Activated naive CD4-positive, alpha-beta T cell treated with anti-CD3 and anti-CD28 coated beads, Interleukin-2, amount 50 U/mL, for 72 hours (primary cell): ENCODE measurements around the gene BTAF1. TPM values are rescaled to one million over a fixed set of nuclear protein-coding genes. Genes with fewer than 3 reads are reported as not detected.
A peak's percentile ranks its signal among the peaks of the same experiment; 100 is the strongest.

Experiments
- ATAC-seq, 2 donors: fragments of 150-1000 bp; cut with Tn5 transposase; 2 replicates each; pipeline ENCODE4 v1.10.0; 2021; ENCODE audit warnings: mild to moderate bottlenecking in 2 of 2, moderate library complexity in 2 of 2
- DNase-seq, 2 donors: peaks; one replicate each; pipeline ENCODE4 v3.0.0; 2021 to 2022; ENCODE audit warnings: low spot score in 2 of 2
- H3K27ac Mint-ChIP-seq, 2 donors: one replicate each; pipeline ENCODE4 v1.8.0; 2022; ENCODE audit warnings: mild to moderate bottlenecking in 2 of 2, mixed read lengths in 2 of 2
- H3K36me3 Mint-ChIP-seq, 2 donors: one replicate each; pipeline ENCODE4 v1.8.0; 2022; ENCODE audit warnings: mixed read lengths in 2 of 2
- H3K9me3 Mint-ChIP-seq, 2 donors: one replicate each; pipeline ENCODE4 v1.8.0; 2022; ENCODE audit warnings: mixed read lengths in 2 of 2
- total RNA-seq, 2 donors: library from RNA; stranded (reverse); gene quantifications; one replicate each; pipeline ENCODE4 v1.2.3, GENCODE V29; 2022

BTAF1 gene
- total RNA-seq, 2 donors from 2014 or later, result 72.9 to 74.2 TPM

GRCh38 chr10:91897421-91897820 is 26.1 kb upstream of the BTAF1 start:
- H3K9me3 Mint-ChIP-seq, result no peaks in the 10 kb centered on the region
- DNase-seq (no peak), ATAC-seq (no peak)
- no peak overlapping the region for H3K27ac Mint-ChIP-seq
- H3K36me3 Mint-ChIP-seq, result no peaks in the 10 kb centered on the region

- peak; percentile 99 to 100 for ATAC-seq
- Mint-ChIP-seq H3K36me3 (no peaks in the 10 kb centered on the region), H3K27ac (peak overlapping the region; percentile 62 to 81), H3K9me3 (no peaks in the 10 kb centered on the region)
- DNase-seq, result peak in 1 of 2 donors; percentile 49
These were observed 21.5 kb upstream of the BTAF1 start for GRCh38 chr10:91901784-91902677.

- Mint-ChIP-seq H3K9me3 (no peaks in the 10 kb centered on the region), H3K36me3 (no peaks in the 10 kb centered on the region), H3K27ac (no peak overlapping the region)
- DNase-seq (no peak), ATAC-seq (no peak)
These were observed 16.5 kb upstream of the BTAF1 start for GRCh38 chr10:91907033-91907594.

GRCh38 chr10:91907914-91908336 is 15.6 kb upstream of the BTAF1 start:
- ATAC-seq (no peak), DNase-seq (no peak)
- Mint-ChIP-seq H3K9me3 (no peaks in the 10 kb centered on the region), H3K27ac (peak overlapping the region in 1 of 2 donors; percentile 27), H3K36me3 (no peaks in the 10 kb centered on the region)

- Mint-ChIP-seq H3K36me3 (no peaks in the 10 kb centered on the region), H3K27ac (peak overlapping the region; percentile 44 to 81), H3K9me3 (no peaks in the 10 kb centered on the region)
- ATAC-seq (peak; percentile 87 to 92), DNase-seq (peak; percentile 75 to 80)
These were observed 15.0 kb upstream of the BTAF1 start for GRCh38 chr10:91908337-91909116.

GRCh38 chr10:91909117-91909677 is 14.4 kb upstream of the BTAF1 start, which contains the start of gene FGFBP3:
TSS of gene FGFBP3 (minus strand) at chr10:91909486. CDS start at chr10:91908969, 517 bp downstream.
- ATAC-seq, result peak; percentile 45 to 49

GRCh38 chr10:91910467-91910866 is 13.1 kb upstream of the BTAF1 start:
- no peaks in the 10 kb centered on the region for H3K9me3 Mint-ChIP-seq
- H3K27ac Mint-ChIP-seq, result no peak overlapping the region
- DNase-seq (no peak), ATAC-seq (no peak)
- H3K36me3 Mint-ChIP-seq, result no peaks in the 10 kb centered on the region

More at GRCh38 chr10:91909117-91909677, 14.4 kb upstream of the BTAF1 start, which contains the start of gene FGFBP3:
- DNase-seq, result peak in 1 of 2 donors; percentile 43
- H3K9me3 Mint-ChIP-seq, result no peaks in the 10 kb centered on the region
- H3K36me3 Mint-ChIP-seq, result no peaks in the 10 kb centered on the region
- peak within 1 kb of the TSS; percentile 44 to 81 for H3K27ac Mint-ChIP-seq

- ATAC-seq, result no peak
- Mint-ChIP-seq H3K9me3 (no peaks in the 10 kb centered on the region), H3K36me3 (peaks cover 7 to 8% of the 10 kb centered on the region in 2 donors), H3K27ac (no peak overlapping the region)
- DNase-seq, result no peak
These were observed 3.9 kb upstream of the BTAF1 start for GRCh38 chr10:91919651-91920050.

- peak overlapping the region; percentile 96 to 100 for H3K27ac Mint-ChIP-seq
- ATAC-seq (peak in 1 of 2 donors; percentile 25), DNase-seq (no peak)
These were observed 847 bp downstream of the BTAF1 start for GRCh38 chr10:91924212-91925021.

GRCh38 chr10:91925022-91925320 is 1.4 kb downstream of the BTAF1 start:
- Mint-ChIP-seq H3K27ac (peak overlapping the region in 1 of 2 donors; percentile 100), H3K9me3 (no peaks in the 10 kb centered on the region), H3K36me3 (peaks cover 18 to 28% of the 10 kb centered on the region in 2 donors)
- no peak for ATAC-seq
- DNase-seq, result no peak

More at GRCh38 chr10:91924212-91925021, 847 bp downstream of the BTAF1 start:
- Mint-ChIP-seq H3K36me3 (peaks cover 18 to 28% of the 10 kb centered on the region in 2 donors), H3K9me3 (no peaks in the 10 kb centered on the region)

GRCh38 chr10:91930939-91931338 is 7.4 kb downstream of the BTAF1 start:
- no peaks in the 10 kb centered on the region for H3K9me3 Mint-ChIP-seq
- DNase-seq, result no peak
- no peak for ATAC-seq
- no peak overlapping the region for H3K27ac Mint-ChIP-seq
- H3K36me3 Mint-ChIP-seq, result peaks cover 9 to 57% of the 10 kb centered on the region in 2 donors

- no peaks in the 10 kb centered on the region for H3K9me3 Mint-ChIP-seq
- ATAC-seq (no peak), DNase-seq (no peak)
- peaks cover 10 to 57% of the 10 kb centered on the region in 2 donors for H3K36me3 Mint-ChIP-seq
- no peak overlapping the region for H3K27ac Mint-ChIP-seq
These were observed 8.1 kb downstream of the BTAF1 start for GRCh38 chr10:91931526-91932190.

- peaks cover 6 to 58% of the 10 kb centered on the region in 2 donors for H3K36me3 Mint-ChIP-seq
These were observed 9.2 kb downstream of the BTAF1 start for GRCh38 chr10:91932737-91933136.

GRCh38 chr10:91935886-91936285 is 12.3 kb downstream of the BTAF1 start:
- DNase-seq, result no peak
- H3K36me3 Mint-ChIP-seq, result peaks cover 6 to 58% of the 10 kb centered on the region in 2 donors
- no peaks in the 10 kb centered on the region for H3K9me3 Mint-ChIP-seq
- H3K27ac Mint-ChIP-seq, result no peak overlapping the region
- ATAC-seq, result no peak

More at GRCh38 chr10:91932737-91933136, 9.2 kb downstream of the BTAF1 start:
- H3K9me3 Mint-ChIP-seq, result no peaks in the 10 kb centered on the region
- DNase-seq, result no peak
- no peak for ATAC-seq
- no peak overlapping the region for H3K27ac Mint-ChIP-seq

- peaks cover 6 to 35% of the 10 kb centered on the region in 2 donors for H3K36me3 Mint-ChIP-seq
- no peak for ATAC-seq
- DNase-seq, result no peak
- H3K27ac Mint-ChIP-seq, result no peak overlapping the region
- H3K9me3 Mint-ChIP-seq, result no peaks in the 10 kb centered on the region
These were observed 16.1 kb downstream of the BTAF1 start for GRCh38 chr10:91939653-91940052.
